HCT116 (cell line): ENCODE results near the gene LGR6. TPM values are rescaled to one million over a fixed set of nuclear protein-coding genes. Genes with fewer than 3 reads are reported as not detected.

Experiments used
- ATAC-seq: fragments of 200-7000 bp; cut with Tn5 transposase; 2 replicates; pipeline ENCODE4 v1.9.1; 2020; ENCODE audit warnings: mild to moderate bottlenecking, moderate library complexity
- BruUV-seq: library from RNA; stranded (reverse); fragments of 400-500 nt; replicated peaks from 2 replicates; lab custom pipeline; 2021; lab: Mats Ljungman, UMichigan
- CTCF ChIA-PET: fragments of 300-600 bp; sonication (Branson Sonifier 250); formaldehyde crosslinking; loops from one replicate; lab custom pipeline; 2021; ENCODE audit warnings: antibody characterized with exemption; lab: Charles Lee
- POLR2A ChIA-PET: fragments of 300-600, 350-600 bp; sonication (Branson Sonifier 250); formaldehyde crosslinking; loops from one replicate; lab custom pipeline; 2021; ENCODE audit warnings: antibody characterized with exemption; lab: Charles Lee
- RAD21 ChIA-PET, 2 experiments: fragments of 300-600 bp; sonication (Branson Sonifier 250); formaldehyde crosslinking; loops; one replicate each; lab custom pipeline; 2023; ENCODE audit warnings: low total read pairs in 2 of 2; ENCODE audit not compliant: uncharacterized antibody in 2 of 2, unreplicated experiment in 2 of 2, low non-redundant PET in 1 of 2; lab: Charles Lee
- DNase-seq: peaks from one replicate; pipeline ENCODE4 v3.0.0-alpha.2; 2010; ENCODE audit warnings: low read depth, low spot score
- H2AFZ ChIP-seq: fragments of 200-600 bp; shearing (Covaris generic), sonication (generic); 2 replicates; pipeline ENCODE4 v1.6.1; 2017; ENCODE audit warnings: low read depth, mixed run types, mixed read lengths, antibody characterized with exemption, low read length; ENCODE audit not compliant: poor library complexity, severe bottlenecking
- H3K27ac ChIP-seq: 2 replicates; pipeline ENCODE4 v1.5.1; 2012; ENCODE audit warnings: low read depth, low read length
- H3K27me3 ChIP-seq: fragments of 200-600 bp; sonication (generic); 2 replicates; pipeline ENCODE4 v1.6.1; 2016; ENCODE audit warnings: mixed run types, low read length, mixed read lengths; ENCODE audit not compliant: insufficient read depth
- H3K36me3 ChIP-seq, 2 experiments: fragments of 200-500 bp in 1 of 2; fragments of 200-600 bp in 1 of 2; sonication (Bioruptor generic) in 1 of 2; sonication (generic) in 1 of 2; 2 replicates each; pipeline versions ENCODE4 v1.5.1 to v1.6.1; 2014 to 2016; ENCODE audit warnings: low read length in 2 of 2, inconsistent platforms in 1 of 2, mixed read lengths in 1 of 2, mixed run types in 1 of 2; ENCODE audit not compliant: insufficient read depth in 2 of 2, control insufficient read depth in 1 of 2
- H3K4me1 ChIP-seq, 2 experiments: fragments of 200-600 bp in 1 of 2; sonication (generic) in 1 of 2; 2 replicates each; pipeline versions ENCODE4 v1.5.1 to v1.6.1; 2012 to 2017; ENCODE audit warnings: low read length in 2 of 2, inconsistent platforms in 1 of 2, mild to moderate bottlenecking in 1 of 2, mixed read lengths in 1 of 2, mixed run types in 1 of 2, moderate library complexity in 1 of 2; ENCODE audit not compliant: insufficient read depth in 2 of 2, control insufficient read depth in 1 of 2
- H3K4me2 ChIP-seq: fragments of 200-600 bp; sonication (generic); 2 replicates; pipeline ENCODE4 v1.6.1; 2017; ENCODE audit warnings: mixed run types, low read length, mixed read lengths
- H3K4me3 ChIP-seq, 2 experiments: fragments of 200-600 bp in 1 of 2; sonication (generic) in 1 of 2; replicated peaks in 1 of 2; 2 replicates each; pipeline ENCODE4 v1.5.1; 2011 to 2016; ENCODE audit warnings: low read length in 2 of 2, control low read depth in 1 of 2, low read depth in 1 of 2, mild to moderate bottlenecking in 1 of 2, mixed read lengths in 1 of 2, mixed run types in 1 of 2
- H3K79me2 ChIP-seq: fragments of 200-600 bp; sonication (generic); 2 replicates; pipeline ENCODE4 v1.6.1; 2017; ENCODE audit warnings: mild to moderate bottlenecking, mixed run types, low read length, moderate library complexity, mixed read lengths; ENCODE audit not compliant: insufficient read depth
- H3K9ac ChIP-seq: fragments of 200-600 bp; sonication (generic); 2 replicates; pipeline ENCODE4 v1.6.1; 2016; ENCODE audit warnings: low read length, mixed read lengths
- H3K9me2 ChIP-seq: fragments of 200-600 bp; sonication (generic), shearing (Covaris generic); 2 replicates; pipeline ENCODE4 v1.6.1; 2017; ENCODE audit warnings: mixed run types, mild to moderate bottlenecking, moderate library complexity; ENCODE audit not compliant: insufficient read depth
- H3K9me3 ChIP-seq, 2 experiments: fragments of 200-500 bp in 1 of 2; fragments of 200-600 bp in 1 of 2; sonication (Bioruptor generic) in 1 of 2; sonication (generic) in 1 of 2; 2 replicates each; pipeline ENCODE4 v1.6.1; 2014 to 2017; ENCODE audit warnings: low read length in 2 of 2, mixed read lengths in 2 of 2, inconsistent platforms in 1 of 2, low read depth in 1 of 2, mild to moderate bottlenecking in 1 of 2, mixed run types in 1 of 2, moderate library complexity in 1 of 2; ENCODE audit not compliant: control insufficient read depth in 1 of 2, insufficient read depth in 1 of 2
- H4K20me1 ChIP-seq: fragments of 200-600 bp; sonication (generic), shearing (Covaris generic); 2 replicates; pipeline ENCODE4 v1.6.1; 2017; ENCODE audit warnings: mixed run types, mild to moderate bottlenecking, moderate library complexity; ENCODE audit not compliant: insufficient read depth
- ELF1 ChIP-seq: IDR thresholded peaks from 2 replicates; pipeline ENCODE4 v1.6.1; 2012; ENCODE audit warnings: low read depth, borderline replicate concordance
- EZH2phosphoT487 ChIP-seq: fragments of 200-600 bp; IDR thresholded peaks from 2 replicates; pipeline ENCODE4 v1.6.1; 2018; ENCODE audit warnings: antibody characterized with exemption, borderline replicate concordance
- POLR2A ChIP-seq: IDR thresholded peaks from 2 replicates; pipeline ENCODE4 v1.7.0; 2011; ENCODE audit warnings: borderline replicate concordance; ENCODE audit not compliant: insufficient read depth, insufficient read length; ENCODE audit errors: extremely low read depth
- SIN3A ChIP-seq: IDR thresholded peaks from 2 replicates; pipeline ENCODE4 v1.6.1; 2012; ENCODE audit warnings: low read depth
- TCF7L2 ChIP-seq: IDR thresholded peaks from 2 replicates; pipeline ENCODE4 v1.7.0; 2011; ENCODE audit warnings: borderline replicate concordance, inconsistent platforms; ENCODE audit not compliant: insufficient read depth, insufficient read length; ENCODE audit errors: extremely low read depth
- ZFX ChIP-seq: fragments of 450-650 bp; IDR thresholded peaks from 2 replicates; pipeline ENCODE4 v1.6.1; 2017
- ZNF274 ChIP-seq: fragments of 200-500 bp; sonication (Bioruptor generic); IDR thresholded peaks from 2 replicates; pipeline ENCODE4 v1.6.1; 2014; ENCODE audit warnings: mild to moderate bottlenecking, low read depth, low read length, inconsistent platforms
- intact Hi-C: fragments of 100-400 bp; cut with micrococcal nuclease; formaldehyde crosslinking; loops from 2 replicates; pipeline ENCODE4 v1.10.0; 2022
- total RNA-seq: library from RNA; stranded (reverse); gene quantifications from one replicate; pipeline ENCODE4 v1.2.1, GENCODE V29; 2021; ENCODE audit not compliant: unreplicated experiment
- TF ChIP-seq, protein P1 (sequence below), 3 experiments: fragments of 200-600 bp in 1 of 3; sonication (generic) in 1 of 3; IDR thresholded peaks in 2 of 3; conservative IDR thresholded peaks in 1 of 3; 2 replicates each; pipeline ENCODE4 v1.5.1; 2012 to 2017; ENCODE audit warnings: low read depth in 2 of 3, low read length in 2 of 3, antibody characterized with exemption in 1 of 3, borderline replicate concordance in 1 of 3, control low read depth in 1 of 3, mild to moderate bottlenecking in 1 of 3, mixed read lengths in 1 of 3, mixed run types in 1 of 3, moderate library complexity in 1 of 3; ENCODE audit not compliant: insufficient read depth in 1 of 3

Gene LGR6
- total RNA-seq, 1 experiment from 2014 or later = 0.20 TPM

DNA sequence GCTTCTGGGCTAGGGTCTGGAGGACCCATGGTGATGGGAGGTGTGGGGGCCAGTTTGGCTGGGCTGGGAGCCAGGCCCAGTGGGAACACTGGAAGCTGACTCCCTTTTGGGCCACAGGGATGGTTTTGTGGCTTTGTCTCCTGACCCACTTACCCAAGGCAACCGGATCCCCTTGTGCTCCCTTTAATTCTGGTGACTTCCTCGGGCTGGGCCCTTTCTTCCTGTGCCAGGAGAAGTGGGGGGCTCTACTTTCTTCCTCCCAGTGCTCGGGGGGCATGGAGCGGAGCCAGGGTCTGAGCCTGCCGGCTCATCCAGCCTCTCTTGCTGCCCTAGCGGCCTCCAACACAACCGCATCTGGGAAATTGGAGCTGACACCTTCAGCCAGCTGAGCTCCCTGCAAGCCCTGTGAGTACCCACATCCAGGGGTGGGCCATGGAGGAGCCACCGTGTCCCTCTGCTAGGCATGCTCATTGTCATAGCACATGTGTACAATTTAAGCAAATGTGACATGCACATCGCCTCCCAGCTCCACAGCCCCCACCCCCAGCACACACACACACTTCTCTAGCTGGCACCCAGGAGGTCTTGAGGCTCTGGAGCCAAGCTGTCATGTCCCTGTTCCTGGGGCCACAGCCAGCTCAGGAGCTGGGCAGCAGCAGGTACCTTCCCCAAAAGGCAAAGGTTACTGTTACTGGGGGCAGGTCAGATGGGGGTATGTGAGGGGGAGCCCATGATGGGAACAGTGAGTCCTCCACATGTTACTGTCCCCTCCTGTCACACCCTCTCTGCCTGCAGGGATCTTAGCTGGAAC lies 113.1 kb downstream of the LGR6 start:
- no peak overlapping the region for H3K4me2 ChIP-seq
- ATAC-seq = no peak
- no peak overlapping the region for H3K27ac ChIP-seq
- CTCF ChIA-PET = interaction anchor here (0.5 to 1.5 kb wide), 5 partner anchors 9 to 746 kb away, joined by 3 to 8 read pairs (median 3); no protein-coding TSS in a partner anchor
- TF ChIP-seq ZFX (no peak), SIN3A (no peak), POLR2A (no peak), EZH2phosphoT487 (no peak), ELF1 (no peak), TCF7L2 (no peak), ZNF274 (no peak)
- TF ChIP-seq, protein P1, sequence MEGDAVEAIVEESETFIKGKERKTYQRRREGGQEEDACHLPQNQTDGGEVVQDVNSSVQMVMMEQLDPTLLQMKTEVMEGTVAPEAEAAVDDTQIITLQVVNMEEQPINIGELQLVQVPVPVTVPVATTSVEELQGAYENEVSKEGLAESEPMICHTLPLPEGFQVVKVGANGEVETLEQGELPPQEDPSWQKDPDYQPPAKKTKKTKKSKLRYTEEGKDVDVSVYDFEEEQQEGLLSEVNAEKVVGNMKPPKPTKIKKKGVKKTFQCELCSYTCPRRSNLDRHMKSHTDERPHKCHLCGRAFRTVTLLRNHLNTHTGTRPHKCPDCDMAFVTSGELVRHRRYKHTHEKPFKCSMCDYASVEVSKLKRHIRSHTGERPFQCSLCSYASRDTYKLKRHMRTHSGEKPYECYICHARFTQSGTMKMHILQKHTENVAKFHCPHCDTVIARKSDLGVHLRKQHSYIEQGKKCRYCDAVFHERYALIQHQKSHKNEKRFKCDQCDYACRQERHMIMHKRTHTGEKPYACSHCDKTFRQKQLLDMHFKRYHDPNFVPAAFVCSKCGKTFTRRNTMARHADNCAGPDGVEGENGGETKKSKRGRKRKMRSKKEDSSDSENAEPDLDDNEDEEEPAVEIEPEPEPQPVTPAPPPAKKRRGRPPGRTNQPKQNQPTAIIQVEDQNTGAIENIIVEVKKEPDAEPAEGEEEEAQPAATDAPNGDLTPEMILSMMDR (IDR thresholded peaks at IDR 0.05 in 2 of 3, conservative IDR thresholded peaks at IDR 0.05 in 1 of 3; ENCODE audit: borderline replicate concordance in 1 of 3, insufficient read depth in 1 of 3, low read depth in 2 of 3, low read length in 2 of 3) = no peak
- H3K9me2 ChIP-seq = no peaks in the 10 kb centered on the region
- no peaks in the 10 kb centered on the region for H3K36me3 ChIP-seq
- no peaks in the 10 kb centered on the region for H4K20me1 ChIP-seq
- H3K9me3 ChIP-seq = no peaks in the 10 kb centered on the region
- no TSS peak for BruUV-seq
- no peak for DNase-seq
- RAD21 ChIA-PET = no interaction called here
- intact Hi-C loops = no loop called here
- POLR2A ChIA-PET = no interaction called here
- no peak overlapping the region for H2AFZ ChIP-seq
- H3K4me1 ChIP-seq = no peaks in the 10 kb centered on the region
- H3K9ac ChIP-seq = no peak overlapping the region
- peaks cover 2% of the 10 kb centered on the region; the same call in 1 of the 2 replicates for H3K27me3 ChIP-seq
- H3K79me2 ChIP-seq = no peaks in the 10 kb centered on the region
- H3K4me3 ChIP-seq = no peak overlapping the region
